Breast epithelium (tissue), 4 donors: ENCODE measurements around the gene DAZAP2. TPM values are rescaled to one million over a fixed set of nuclear protein-coding genes. Genes with fewer than 3 reads are reported as not detected.
A peak's percentile ranks its signal among the peaks of the same experiment; 100 is the strongest.

Experiments used
- DNase-seq, 2 donors: peaks; one replicate each; pipeline ENCODE4 v3.0.0-alpha.2; 2019; ENCODE audit warnings: low spot score in 2 of 2
- H3K27ac ChIP-seq, 2 donors: fragments of 200-600 bp; sonication (generic) in 1 of 2; one replicate each; pipeline ENCODE4 v1.5.1; 2016 to 2019; ENCODE audit warnings: mild to moderate bottlenecking in 1 of 2
- H3K27me3 ChIP-seq, 2 donors: fragments of 200-600 bp; sonication (generic) in 1 of 2; one replicate each; pipeline versions ENCODE4 v1.5.1 to v1.6.0; 2017 to 2019; ENCODE audit warnings: control low read depth in 1 of 2, mild to moderate bottlenecking in 1 of 2
- H3K36me3 ChIP-seq: fragments of 200-600 bp; one replicate; pipeline ENCODE4 v1.5.1; 2019
- H3K4me1 ChIP-seq, 2 donors: fragments of 200-600 bp; sonication (generic); one replicate each; pipeline ENCODE4 v1.5.1; 2016 to 2019; ENCODE audit warnings: control low read depth in 1 of 2
- H3K4me3 ChIP-seq, 3 donors: fragments of 200-600 bp; sonication (generic); 1 replicate in 2 of 3; 2 replicates in 1 of 3; pipeline ENCODE4 v1.5.1; 2016 to 2019; ENCODE audit warnings: mild to moderate bottlenecking in 3 of 3, moderate library complexity in 2 of 3
- H3K9me3 ChIP-seq, 2 donors: fragments of 200-600 bp; sonication (generic) in 1 of 2; one replicate each; pipeline ENCODE4 v1.5.1; 2016 to 2019; ENCODE audit warnings: control low read depth in 1 of 2
- CTCF ChIP-seq, 3 donors: fragments of 450-650 bp; IDR thresholded peaks; one replicate each; pipeline ENCODE4 v1.5.1; 2016 to 2017; ENCODE audit warnings: antibody characterized with exemption in 3 of 3, mild to moderate bottlenecking in 3 of 3, moderate library complexity in 3 of 3
- POLR2A ChIP-seq: fragments of 450-650 bp; IDR thresholded peaks from one replicate; pipeline ENCODE4 v1.6.1; 2016; ENCODE audit warnings: antibody characterized with exemption, mild to moderate bottlenecking, moderate library complexity
- POLR2AphosphoS5 ChIP-seq, 3 donors: sonication (generic); formaldehyde crosslinking; IDR thresholded peaks; one replicate each; pipeline ENCODE4 v1.6.1; 2017; ENCODE audit warnings: antibody characterized with exemption in 3 of 3
- intact Hi-C: fragments of 100-400 bp; cut with DNase I; formaldehyde crosslinking; loops from one replicate; pipeline ENCODE4 v1.15.1; 2023; ENCODE audit warnings: low total_unique reads
- total RNA-seq, 3 donors: library from RNA; depleted of rRNA; stranded (reverse); fragments of >200 nt; gene quantifications; one replicate each; pipeline ENCODE4 v1.1.0, GENCODE V29; 2016

DAZAP2 gene
- total RNA-seq, result 100 to 1,000 TPM; 318 to 408 (median 330) TPM

- peak; percentile 95 to 97 for DNase-seq
- no peaks in the 10 kb centered on the region for H3K9me3 ChIP-seq
- peaks cover 0 to 15% of the 10 kb centered on the region in 2 donors for H3K4me1 ChIP-seq
- H3K27ac ChIP-seq, result peak within 1 kb of the TSS; percentile 99 to 100
- TF ChIP-seq POLR2AphosphoS5 (IDR thresholded peaks at IDR 0.05) (peak; percentile 95 to 99 (median 98)), POLR2A (peak; percentile 96), CTCF (IDR thresholded peaks at IDR 0.05) (peak in 2 of 3 donors; percentile 12 to 35)
- peaks cover 5% of the 10 kb centered on the region for H3K36me3 ChIP-seq
- H3K4me3 ChIP-seq, result peak within 1 kb of the TSS; percentile 70 to 99 (median 92)
- H3K27me3 ChIP-seq, result no peaks in the 10 kb centered on the region
- intact Hi-C loops, result loop anchor here (2.0 kb wide), 1 partner anchor 184 kb away; no protein-coding TSS in a partner anchor
These were observed at the start of gene DAZAP2 for GRCh38 chr12:51238510-51239334. TSS of gene DAZAP2 (plus strand) at chr12:51238826. CDS start at chr12:51238908, 82 bp downstream.

- Histone ChIP-seq H3K4me3 (no peak overlapping the region), H3K27me3 (no peaks in the 10 kb centered on the region), H3K27ac (no peak overlapping the region), H3K36me3 (no peaks in the 10 kb centered on the region), H3K4me1 (no peaks in the 10 kb centered on the region), H3K9me3 (no peaks in the 10 kb centered on the region)
- TF ChIP-seq POLR2A (no peak), POLR2AphosphoS5 (IDR thresholded peaks at IDR 0.05) (no peak), CTCF (IDR thresholded peaks at IDR 0.05) (no peak)
- DNase-seq, result no peak
- intact Hi-C loops, result no loop called here
These were observed 48.8 kb upstream of the DAZAP2 start for GRCh38 chr12:51189790-51190355.

GRCh38 chr12:51190820-51191219 lies 47.8 kb upstream of the DAZAP2 start:
- TF ChIP-seq POLR2A (no peak), CTCF (IDR thresholded peaks at IDR 0.05) (no peak), POLR2AphosphoS5 (IDR thresholded peaks at IDR 0.05) (no peak)
- Histone ChIP-seq H3K36me3 (no peaks in the 10 kb centered on the region), H3K9me3 (no peaks in the 10 kb centered on the region), H3K4me1 (no peaks in the 10 kb centered on the region), H3K4me3 (no peak overlapping the region), H3K27ac (no peak overlapping the region), H3K27me3 (no peaks in the 10 kb centered on the region)
- intact Hi-C loops, result no loop called here
- no peak for DNase-seq

DNA sequence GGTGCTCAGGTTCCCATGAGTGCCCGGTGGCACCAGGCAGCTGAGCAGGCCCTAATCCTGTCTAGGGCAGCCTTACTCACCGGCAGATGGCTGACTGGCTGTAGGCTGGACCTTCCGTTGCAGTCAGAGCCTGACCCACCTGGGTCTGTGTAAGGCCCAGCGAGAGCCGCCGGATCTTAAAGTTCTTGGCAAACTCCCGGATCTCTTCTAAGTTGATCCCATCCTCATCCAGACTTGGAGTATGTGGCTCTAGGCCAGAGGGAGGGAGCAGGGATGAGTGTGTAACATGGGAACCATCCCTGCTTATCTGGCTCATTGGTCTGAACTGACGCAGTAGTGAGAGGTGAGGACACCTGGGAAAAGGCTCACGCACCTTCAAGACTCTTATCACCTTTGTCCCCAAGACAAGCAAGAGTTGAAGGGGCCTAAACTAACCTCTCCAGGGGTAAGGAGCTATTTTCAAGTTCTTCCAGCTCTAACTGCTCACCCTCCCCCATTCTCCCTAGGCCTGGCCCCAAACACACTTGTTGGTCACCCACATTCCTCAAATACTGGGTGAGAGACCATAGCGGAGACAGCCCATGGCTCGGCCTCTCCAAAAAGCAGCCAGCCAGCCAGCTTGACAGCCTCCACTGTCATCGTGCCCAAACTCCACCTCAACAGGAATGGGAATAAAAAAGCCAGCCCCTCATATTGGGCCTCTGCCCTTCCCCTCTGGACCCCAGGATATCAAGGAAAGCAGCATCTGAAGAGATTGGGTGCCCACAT lies 46.9 kb upstream of the DAZAP2 start:
- no peak for DNase-seq
- intact Hi-C loops, result no loop called here
- TF ChIP-seq POLR2AphosphoS5 (IDR thresholded peaks at IDR 0.05), result no peak
- no peak for TF ChIP-seq CTCF (IDR thresholded peaks at IDR 0.05)
- TF ChIP-seq POLR2A, result no peak
- H3K27me3 ChIP-seq, result no peaks in the 10 kb centered on the region
- no peaks in the 10 kb centered on the region for H3K9me3 ChIP-seq
- H3K36me3 ChIP-seq, result no peaks in the 10 kb centered on the region
- no peak overlapping the region for H3K4me3 ChIP-seq
- no peaks in the 10 kb centered on the region for H3K4me1 ChIP-seq
- H3K27ac ChIP-seq, result no peak overlapping the region
